OCI-LY1 (cell line): ENCODE data around the gene MON1A.

Experiments
- H2AFZ ChIP-seq: fragments of 200-600 bp; sonication (generic), shearing (Covaris generic); 2 replicates; pipeline ENCODE4 v1.6.0; 2014; ENCODE audit warnings: antibody characterized with exemption, mild to moderate bottlenecking, low read length
- H3F3A ChIP-seq: fragments of 200-600 bp; sonication (generic), shearing (Covaris generic); 2 replicates; pipeline ENCODE4 v1.6.0; 2014; ENCODE audit warnings: mild to moderate bottlenecking, antibody characterized with exemption, low read length, moderate library complexity; ENCODE audit not compliant: insufficient read depth
- H3K27ac ChIP-seq: fragments of 200-600 bp; sonication (generic); 2 replicates; pipeline ENCODE4 v1.5.1; 2014; ENCODE audit warnings: low read length, mixed run types, mild to moderate bottlenecking, low read depth; ENCODE audit not compliant: poor library complexity, severe bottlenecking
- H3K27me3 ChIP-seq: fragments of 200-600 bp; sonication (generic); 2 replicates; pipeline ENCODE4 v1.6.0; 2014; ENCODE audit warnings: antibody characterized with exemption, mild to moderate bottlenecking, low read length, moderate library complexity; ENCODE audit not compliant: insufficient read depth
- H3K36me3 ChIP-seq: fragments of 200-600 bp; sonication (generic); 2 replicates; pipeline ENCODE4 v1.6.1; 2014; ENCODE audit warnings: mild to moderate bottlenecking, antibody characterized with exemption, low read length, moderate library complexity, mixed read lengths; ENCODE audit not compliant: insufficient read depth
- H3K4me1 ChIP-seq: fragments of 200-600 bp; sonication (generic); 2 replicates; pipeline ENCODE4 v1.5.1; 2014; ENCODE audit warnings: mild to moderate bottlenecking, low read length, moderate library complexity; ENCODE audit not compliant: insufficient read depth, severe bottlenecking
- H3K4me2 ChIP-seq: fragments of 200-600 bp; sonication (generic), shearing (Covaris generic); 2 replicates; pipeline ENCODE4 v1.6.1; 2014; ENCODE audit warnings: low read length
- H3K4me3 ChIP-seq: fragments of 200-600 bp; sonication (generic); 2 replicates; pipeline ENCODE4 v1.5.1; 2014; ENCODE audit warnings: low read length, low read depth, mild to moderate bottlenecking, mixed read lengths; ENCODE audit not compliant: poor library complexity, severe bottlenecking
- H3K79me2 ChIP-seq: fragments of 200-600 bp; shearing (Covaris generic); 2 replicates; pipeline ENCODE4 v1.6.1; 2016; ENCODE audit warnings: mixed run types, low read length, mixed read lengths; ENCODE audit not compliant: insufficient read depth
- H3K9ac ChIP-seq: fragments of 200-600 bp; sonication (generic), shearing (Covaris generic); 2 replicates; pipeline ENCODE4 v1.6.1; 2014; ENCODE audit warnings: mild to moderate bottlenecking, low read length, mixed read lengths
- H3K9me2 ChIP-seq: fragments of 200-600 bp; sonication (generic), shearing (Covaris generic); 2 replicates; pipeline ENCODE4 v1.6.1; 2014; ENCODE audit warnings: low read depth, mild to moderate bottlenecking, low read length, mixed read lengths
- H3K9me3 ChIP-seq: fragments of 200-600 bp; shearing (Covaris generic); 2 replicates; pipeline ENCODE4 v1.6.1; 2014; ENCODE audit warnings: low read length, mixed read lengths
- H4K20me1 ChIP-seq: fragments of 200-600 bp; sonication (generic), shearing (Covaris generic); 2 replicates; pipeline ENCODE4 v1.6.0; 2016; ENCODE audit warnings: mild to moderate bottlenecking, low read length; ENCODE audit not compliant: insufficient read depth
- CTCF ChIP-seq: fragments of 200-600 bp; sonication (generic), shearing (Covaris generic); IDR thresholded peaks from 2 replicates; pipeline ENCODE4 v1.5.1; 2017; ENCODE audit warnings: mild to moderate bottlenecking, antibody characterized with exemption, low read length, moderate library complexity, mixed read lengths
- EZH2 ChIP-seq: fragments of 200-600 bp; sonication (generic), shearing (Covaris generic); IDR thresholded peaks from 2 replicates; pipeline ENCODE4 v1.8.0; 2017; ENCODE audit warnings: borderline replicate concordance, mixed run types, mild to moderate bottlenecking, antibody characterized with exemption, low read length, moderate library complexity, mixed read lengths

The MON1A gene

GRCh38 chr3:49929291-49930167, at the start of gene MON1A:
TSS of gene MON1A (minus strand) at chr3:49929811. CDS start at chr3:49913346, 16,465 bp downstream.
- TF ChIP-seq CTCF (peak; percentile 43; the same call in 1 of the 2 replicates), EZH2 (no peak)
- H3K4me3 ChIP-seq: peak within 1 kb of the TSS; percentile 83
- peak within 1 kb of the TSS; percentile 88 for H2AFZ ChIP-seq
- H3K9me2 ChIP-seq: no peaks in the 10 kb centered on the region
- peak within 1 kb of the TSS; percentile 78 for H3K9ac ChIP-seq
- H4K20me1 ChIP-seq: no peaks in the 10 kb centered on the region
- H3K27me3 ChIP-seq: no peaks in the 10 kb centered on the region
- peaks cover 30% of the 10 kb centered on the region for H3K4me1 ChIP-seq
- no peaks in the 10 kb centered on the region for H3K9me3 ChIP-seq
- H3K4me2 ChIP-seq: peak within 1 kb of the TSS; percentile 95
- no peaks in the 10 kb centered on the region for H3F3A ChIP-seq
- H3K79me2 ChIP-seq: no peaks in the 10 kb centered on the region
- H3K36me3 ChIP-seq: no peaks in the 10 kb centered on the region
- H3K27ac ChIP-seq: peak within 1 kb of the TSS; percentile 59

GRCh38 chr3:49976942-49977341, 47.3 kb upstream of the MON1A start:
- no peaks in the 10 kb centered on the region for H3F3A ChIP-seq
- no peaks in the 10 kb centered on the region for H4K20me1 ChIP-seq
- H2AFZ ChIP-seq: no peak overlapping the region
- 0 out of 2 replicates have a peak, but pooled peaks cover 7% of the 10 kb centered on the region for H3K79me2 ChIP-seq
- H3K9me2 ChIP-seq: no peaks in the 10 kb centered on the region
- H3K4me2 ChIP-seq: no peak overlapping the region
- no peaks in the 10 kb centered on the region for H3K4me1 ChIP-seq
- H3K27me3 ChIP-seq: no peaks in the 10 kb centered on the region
- no peak for TF ChIP-seq EZH2
- no peak for TF ChIP-seq CTCF
- peaks cover 74% of the 10 kb centered on the region for H3K36me3 ChIP-seq
- H3K9me3 ChIP-seq: no peaks in the 10 kb centered on the region
- no peak overlapping the region for H3K9ac ChIP-seq
- H3K27ac ChIP-seq: no peak overlapping the region
- no peak overlapping the region for H3K4me3 ChIP-seq

GRCh38 chr3:49972656-49973055, 43.0 kb upstream of the MON1A start:
- H3K79me2 ChIP-seq: peaks cover 9% of the 10 kb centered on the region; the same call in 1 of the 2 replicates
- no peaks in the 10 kb centered on the region for H3K9me2 ChIP-seq
- no peak for TF ChIP-seq EZH2
- TF ChIP-seq CTCF: no peak
- no peak overlapping the region for H2AFZ ChIP-seq
- no peaks in the 10 kb centered on the region for H3K9me3 ChIP-seq
- H3F3A ChIP-seq: no peaks in the 10 kb centered on the region
- peaks cover 63% of the 10 kb centered on the region for H3K36me3 ChIP-seq
- H3K27ac ChIP-seq: no peak overlapping the region
- H4K20me1 ChIP-seq: no peaks in the 10 kb centered on the region
- H3K4me2 ChIP-seq: no peak overlapping the region
- H3K4me1 ChIP-seq: peaks cover 6% of the 10 kb centered on the region
- H3K4me3 ChIP-seq: no peak overlapping the region
- no peaks in the 10 kb centered on the region for H3K27me3 ChIP-seq
- H3K9ac ChIP-seq: no peak overlapping the region
